Spleen (tissue), 11 donors: ENCODE measurements around the gene SLC37A2. TPM values are rescaled to one million over a fixed set of nuclear protein-coding genes. Genes with fewer than 3 reads are reported as not detected.
"Not testable (repeated sequence)": the region's sequence is repeated elsewhere in the genome, so short reads cannot be mapped to it uniquely, and the experiment has no call there.

Source experiments
- DNase-seq: peaks from one replicate; pipeline ENCODE4 v3.0.0-alpha.2; 2020
- H3K27ac ChIP-seq, 8 donors: fragments of 200-600 bp; sonication (generic) in 7 of 8; 1 replicate in 4 of 8; 2 replicates in 4 of 8; pipeline versions ENCODE4 v1.5.0 to v1.8.0; 2016 to 2021; ENCODE audit warnings: inconsistent platforms in 4 of 8, mild to moderate bottlenecking in 4 of 8, moderate library complexity in 1 of 8
- H3K27me3 ChIP-seq, 7 donors: fragments of 200-600 bp; sonication (generic) in 6 of 7; replicated peaks in 1 of 7; 1 replicate in 4 of 7; 2 replicates in 3 of 7; pipeline versions ENCODE4 v1.5.0 to v1.8.0; 2016 to 2021; ENCODE audit warnings: inconsistent platforms in 3 of 7, mild to moderate bottlenecking in 1 of 7
- H3K36me3 ChIP-seq, 6 donors: fragments of 200-600 bp; sonication (generic) in 5 of 6; 1 replicate in 4 of 6; 2 replicates in 2 of 6; pipeline versions ENCODE4 v1.5.0 to v1.8.0; 2016 to 2021; ENCODE audit warnings: inconsistent platforms in 2 of 6
- H3K4me1 ChIP-seq, 6 donors: fragments of 200-600 bp; sonication (generic) in 5 of 6; 1 replicate in 3 of 6; 2 replicates in 3 of 6; pipeline versions ENCODE4 v1.5.0 to v1.8.0; 2016 to 2021; ENCODE audit warnings: inconsistent platforms in 3 of 6
- H3K4me3 ChIP-seq, 8 donors: fragments of 200-600 bp; sonication (generic) in 7 of 8; 1 replicate in 4 of 8; 2 replicates in 4 of 8; pipeline versions ENCODE4 v1.5.0 to v1.8.0; 2016 to 2021; ENCODE audit warnings: inconsistent platforms in 4 of 8, mild to moderate bottlenecking in 4 of 8, moderate library complexity in 2 of 8
- H3K9me3 ChIP-seq, 8 donors: fragments of 200-600 bp; sonication (generic) in 7 of 8; 1 replicate in 4 of 8; 2 replicates in 4 of 8; pipeline versions ENCODE4 v1.5.0 to v1.8.0; 2016 to 2021; ENCODE audit warnings: inconsistent platforms in 4 of 8
- CTCF ChIP-seq, 11 experiments: fragments of 200-600 bp in 7 of 11; fragments of 450-650 bp in 4 of 11; sonication (generic) in 4 of 11; IDR thresholded peaks in 8 of 11; conservative IDR thresholded peaks in 3 of 11; 1 replicate in 7 of 11; 2 replicates in 4 of 11; pipeline versions ENCODE4 v1.4.0 to v1.8.0; 2016 to 2021; ENCODE audit warnings: antibody characterized with exemption in 11 of 11, inconsistent platforms in 4 of 11, mild to moderate bottlenecking in 1 of 11
- POLR2A ChIP-seq, 3 donors: fragments of 450-650 bp; IDR thresholded peaks; one replicate each; pipeline ENCODE4 v1.5.1; 2017; ENCODE audit warnings: antibody characterized with exemption in 3 of 3, mild to moderate bottlenecking in 1 of 3
- POLR2AphosphoS5 ChIP-seq, 3 donors: sonication (generic); formaldehyde crosslinking; IDR thresholded peaks; one replicate each; pipeline ENCODE4 v1.5.1; 2017; ENCODE audit warnings: antibody characterized with exemption in 3 of 3
- WGBS, 5 donors: extraction: QIAGEN DNeasy Blood & Tissue Kit in 3 of 5; methylation state at CpG; one replicate each; pipeline versions ENCODE4 v1.1.5 to v1.1.7; 2013 to 2018; 5-methylcytosine and 5-hydroxymethylcytosine counted together
- intact Hi-C: fragments of 100-400 bp; cut with DNase I; formaldehyde crosslinking; loops from one replicate; pipeline ENCODE4 v1.15.0; 2023; ENCODE audit warnings: low total_unique reads
- polyA plus RNA-seq, 3 donors: library from polyadenylated mRNA; stranded (reverse); fragments of 200-250 nt; gene quantifications; one replicate each; pipeline ENCODE4 v1.2.1, GENCODE V29; 2013
- total RNA-seq, 7 donors: library from RNA; depleted of rRNA in 3 of 7; stranded (reverse); fragments of >200 nt in 3 of 7; fragmentation: NEBNext Ultra II Directional in 4 of 7; extraction: Animal tissue kit (Norgen Biotek cat#: 25700) in 4 of 7; gene quantifications; one replicate each; pipeline versions ENCODE4 v1.1.0 to v1.2.1, GENCODE V29; 2016 to 2021
- donor health status: healthy with polysubstance abuse.
- donor health status: DM: no; HTN: no; CAD: no; lungs with moderate emphysema.
- donor health status: DM: no; HTN: no; CAD: no.
- donor health status: Bipolar disorder and iron deficiency.
- donor health status: healthy.
- donor health status: DM: no; HTN: no; CAD: no.
- donor health status: DM: yes; HTN: yes; CAD: no.

SLC37A2 gene
- total and polyA plus RNA-seq, 10 donors: 3.5 to 85.7 (median 48.2) TPM

DNA sequence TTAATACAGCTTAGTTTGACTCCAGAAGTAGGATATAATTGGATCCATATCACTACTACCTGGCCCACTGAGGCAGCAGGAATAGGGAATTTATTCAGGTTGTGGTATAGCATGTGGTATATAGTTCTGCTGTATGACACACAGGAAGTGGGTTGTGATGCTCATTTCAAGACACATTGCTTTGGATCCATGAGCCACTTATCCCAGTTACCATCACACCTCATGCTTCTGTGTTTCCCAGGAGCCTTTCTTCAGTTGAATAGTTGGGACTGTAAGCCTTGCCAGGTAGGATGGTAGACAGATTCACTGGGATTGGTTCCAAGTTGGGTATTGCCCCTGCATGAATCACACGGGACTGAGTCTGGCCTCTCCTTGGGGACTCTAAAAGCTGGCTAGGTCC lies 9.9 kb upstream of the SLC37A2 start:
- no peak for DNase-seq
- no peaks in the 10 kb centered on the region for H3K4me1 ChIP-seq
- no peak overlapping the region for H3K4me3 ChIP-seq
- H3K9me3 ChIP-seq: peaks cover 0 to 4% (median 0%) of the 10 kb centered on the region in 8 donors
- intact Hi-C loops: no loop called here
- no peak overlapping the region for H3K27ac ChIP-seq
- WGBS, 5 donors: 92 to 100% (median 94%) methylated on average over 1 of the region's 1 CpG
- no peaks in the 10 kb centered on the region for H3K36me3 ChIP-seq
- no peaks in the 10 kb centered on the region for H3K27me3 ChIP-seq
- TF ChIP-seq POLR2AphosphoS5 (IDR thresholded peaks at IDR 0.05) (no peak), POLR2A (IDR thresholded peaks at IDR 0.05) (no peak), CTCF (IDR thresholded peaks at IDR 0.05 in 8 of 11, conservative IDR thresholded peaks at IDR 0.05 in 3 of 11) (no peak)

DNA sequence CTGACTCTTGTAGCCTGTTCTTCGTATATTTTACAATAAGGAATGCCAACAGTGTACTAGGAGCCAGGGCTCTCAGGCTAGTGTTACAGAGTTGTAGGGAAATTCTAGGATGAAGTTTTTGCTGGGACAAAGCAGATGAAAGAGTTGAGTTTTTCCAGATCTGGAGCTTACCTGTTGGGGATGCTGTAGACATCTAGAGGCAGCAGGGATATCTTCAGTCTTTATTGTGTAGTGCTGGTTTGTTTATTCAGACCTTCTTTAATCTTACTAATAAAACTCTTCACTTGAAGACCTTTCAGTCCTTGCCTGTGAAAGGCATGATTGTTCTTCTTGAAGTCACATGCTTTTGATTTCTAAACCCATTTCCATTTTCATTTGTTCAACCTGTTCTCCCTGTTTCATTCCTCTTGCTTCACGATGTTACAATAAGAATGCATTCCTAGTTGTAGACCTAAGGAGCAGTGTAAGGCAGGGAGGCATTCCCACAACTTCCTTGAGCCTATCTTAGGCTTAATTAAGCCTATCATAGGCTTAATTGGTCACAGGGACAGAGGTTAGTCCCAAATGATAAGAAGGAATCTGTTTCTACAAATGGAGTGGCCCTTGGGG lies 7.9 kb upstream of the SLC37A2 start:
- intact Hi-C loops: no loop called here
- Histone ChIP-seq H3K36me3 (no peaks in the 10 kb centered on the region), H3K4me3 (no peak overlapping the region), H3K4me1 (no peaks in the 10 kb centered on the region), H3K9me3 (peaks cover 0 to 4% (median 0%) of the 10 kb centered on the region in 8 donors), H3K27ac (no peak overlapping the region), H3K27me3 (no peaks in the 10 kb centered on the region)
- WGBS, 5 donors: 75 to 89% (median 84%) methylated on average over 2 of the region's 2 CpGs
- TF ChIP-seq POLR2A (IDR thresholded peaks at IDR 0.05) (no peak), POLR2AphosphoS5 (IDR thresholded peaks at IDR 0.05) (no peak), CTCF (IDR thresholded peaks at IDR 0.05 in 8 of 11, conservative IDR thresholded peaks at IDR 0.05 in 3 of 11) (no peak)
- DNase-seq: no peak

GRCh38 chr11:125056111-125056510 lies 7.0 kb upstream of the SLC37A2 start:
- H3K9me3 ChIP-seq, H3K4me3 ChIP-seq, H3K27ac ChIP-seq, DNase-seq, H3K4me1 ChIP-seq, intact Hi-C loops, H3K27me3 ChIP-seq, H3K36me3 ChIP-seq: not testable (repeated sequence)
- 90 to 100% (median 97%) methylated on average over 2 of the region's 2 CpGs for WGBS, 5 donors

GRCh38 chr11:125056931-125057692 lies 6.0 kb upstream of the SLC37A2 start:
- no peaks in the 10 kb centered on the region for H3K36me3 ChIP-seq
- H3K9me3 ChIP-seq: peaks cover 0 to 4% (median 0%) of the 10 kb centered on the region in 8 donors
- H3K4me1 ChIP-seq: peaks cover 0 to under 1% (median 0%) of the 10 kb centered on the region in 6 donors
- TF ChIP-seq POLR2AphosphoS5 (IDR thresholded peaks at IDR 0.05) (no peak), POLR2A (IDR thresholded peaks at IDR 0.05) (no peak), CTCF (IDR thresholded peaks at IDR 0.05 in 8 of 11, conservative IDR thresholded peaks at IDR 0.05 in 3 of 11) (no peak)
- WGBS, 5 donors: 82 to 91% (median 88%) methylated on average over 5 of the region's 5 CpGs
- no peak for DNase-seq
- no peak overlapping the region for H3K27ac ChIP-seq
- intact Hi-C loops: no loop called here
- peaks cover 0 to 5% (median 0%) of the 10 kb centered on the region in 7 donors for H3K27me3 ChIP-seq
- no peak overlapping the region for H3K4me3 ChIP-seq
